GM23248 (cell line): Measurements from ENCODE around the gene SETBP1. TPM values are rescaled to one million over a fixed set of nuclear protein-coding genes. Genes with fewer than 3 reads are reported as not detected.

Experiments used
- DNase-seq: peaks from one replicate; pipeline ENCODE4 v3.0.0-alpha.2; 2015
- H2AFZ ChIP-seq: fragments of 200-600 bp; sonication (generic); 2 replicates; pipeline ENCODE4 v1.6.1; 2016; ENCODE audit warnings: antibody characterized with exemption
- H3F3A ChIP-seq: fragments of 200-600 bp; sonication (generic); 2 replicates; pipeline ENCODE4 v1.6.1; 2016; ENCODE audit warnings: mild to moderate bottlenecking, antibody characterized with exemption, mixed run types; ENCODE audit not compliant: insufficient read depth
- H3K27ac ChIP-seq: fragments of 200-600 bp; sonication (generic); 2 replicates; pipeline ENCODE4 v1.5.1; 2016; ENCODE audit warnings: mild to moderate bottlenecking
- H3K27me3 ChIP-seq: fragments of 200-600 bp; sonication (generic); replicated peaks from 2 replicates; pipeline ENCODE4 v1.6.1; 2016; ENCODE audit warnings: mild to moderate bottlenecking; ENCODE audit not compliant: insufficient read depth
- H3K36me3 ChIP-seq: fragments of 200-600 bp; sonication (generic); 2 replicates; pipeline ENCODE4 v1.6.1; 2016; ENCODE audit warnings: low read depth, mild to moderate bottlenecking
- H3K4me1 ChIP-seq: fragments of 200-600 bp; sonication (generic); 2 replicates; pipeline ENCODE4 v1.6.1; 2016; ENCODE audit warnings: mild to moderate bottlenecking; ENCODE audit not compliant: insufficient read depth
- H3K4me2 ChIP-seq: fragments of 200-600 bp; sonication (generic); one replicate; pipeline ENCODE4 v1.6.1; 2016; ENCODE audit warnings: mild to moderate bottlenecking; ENCODE audit not compliant: unreplicated experiment
- H3K4me3 ChIP-seq: fragments of 200-600 bp; sonication (generic); 2 replicates; pipeline ENCODE4 v1.5.1; 2016; ENCODE audit warnings: mild to moderate bottlenecking
- H3K79me2 ChIP-seq: fragments of 200-600 bp; sonication (generic); 2 replicates; pipeline ENCODE4 v1.6.1; 2016; ENCODE audit warnings: mild to moderate bottlenecking; ENCODE audit not compliant: insufficient read depth
- H3K9ac ChIP-seq: fragments of 200-600 bp; sonication (generic); 2 replicates; pipeline ENCODE4 v1.6.1; 2016; ENCODE audit warnings: mild to moderate bottlenecking
- H3K9me2 ChIP-seq: fragments of 200-600 bp; sonication (generic); 2 replicates; pipeline ENCODE4 v1.6.1; 2016; ENCODE audit warnings: mixed run types, mild to moderate bottlenecking, moderate library complexity; ENCODE audit not compliant: insufficient read depth
- H3K9me3 ChIP-seq: fragments of 200-600 bp; sonication (generic); one replicate; pipeline ENCODE4 v1.6.1; 2017; ENCODE audit warnings: low read depth
- H4K20me1 ChIP-seq: fragments of 200-600 bp; sonication (generic); 2 replicates; pipeline ENCODE4 v1.6.0; 2016; ENCODE audit not compliant: insufficient read depth
- EZH2 ChIP-seq: fragments of 200-600 bp; sonication (generic); IDR thresholded peaks from 2 replicates; pipeline ENCODE4 v1.6.1; 2018; ENCODE audit warnings: antibody characterized with exemption, mild to moderate bottlenecking; ENCODE audit not compliant: insufficient read depth, poor library complexity, severe bottlenecking
- EZH2phosphoT487 ChIP-seq: fragments of 200-600 bp; sonication (generic); IDR thresholded peaks from 2 replicates; pipeline ENCODE4 v1.6.1; 2018; ENCODE audit warnings: antibody characterized with exemption, moderate library complexity, mild to moderate bottlenecking, low read depth; ENCODE audit not compliant: insufficient read depth
- WGBS, 2 experiments: methylation state at CpG; one replicate each; pipeline ENCODE4 v1.1.6; 2015 to 2017; ENCODE audit warnings: low lambda C conversion rate in 2 of 2, low coverage in 1 of 2; ENCODE audit errors: missing lambda C conversion rate in 2 of 2; 5-methylcytosine and 5-hydroxymethylcytosine counted together
- in situ Hi-C: fragments of 300-500 bp; cut with MboI; formaldehyde crosslinking; loops from 2 replicates; pipeline ENCODE4 v1.15.0; 2020
- polyA plus RNA-seq: library from polyadenylated mRNA; unstranded; fragments of >200 nt; fragmentation: Nextera tagmentation; extraction: Ambion mirVana; gene quantifications from 2 replicates; pipeline ENCODE4 v1.2.1, GENCODE V29; 2016
- total RNA-seq: library from RNA; depleted of rRNA; stranded (reverse); fragments of >200 nt; shearing (Covaris generic); gene quantifications from 2 replicates; pipeline ENCODE4 v1.2.3, GENCODE V29; 2014

Gene SETBP1
- total and polyA plus RNA-seq, 2 experiments from 2014 or later: 1.3 to 4.1 TPM

GRCh38 chr18:44763327-44763726 lies 82.6 kb downstream of the SETBP1 start:
- no peaks in the 10 kb centered on the region for H3K79me2 ChIP-seq
- no peaks in the 10 kb centered on the region for H3K36me3 ChIP-seq
- no peak overlapping the region for H2AFZ ChIP-seq
- no peak for DNase-seq
- no peak overlapping the region for H3K4me2 ChIP-seq
- TF ChIP-seq EZH2phosphoT487: no peak
- TF ChIP-seq EZH2: no peak
- H3K27me3 ChIP-seq: no peaks in the 10 kb centered on the region
- no peak overlapping the region for H3K27ac ChIP-seq
- no peaks in the 10 kb centered on the region for H4K20me1 ChIP-seq
- H3K9ac ChIP-seq: no peak overlapping the region
- H3K9me3 ChIP-seq: no peaks in the 10 kb centered on the region
- H3K4me3 ChIP-seq: no peak overlapping the region
- no peaks in the 10 kb centered on the region for H3K4me1 ChIP-seq
- H3F3A ChIP-seq: no peaks in the 10 kb centered on the region
- WGBS, 2 experiments: 90 to 94% methylated on average over 8 of the region's 8 CpGs
- H3K9me2 ChIP-seq: no peaks in the 10 kb centered on the region
- in situ Hi-C loops: no loop called here

GRCh38 chr18:44764863-44765262 lies 84.2 kb downstream of the SETBP1 start:
- H3K27ac ChIP-seq: no peak overlapping the region
- 43 to 56% methylated on average over 3 of the region's 3 CpGs for WGBS, 2 experiments
- no peak overlapping the region for H3K9ac ChIP-seq
- no peak for TF ChIP-seq EZH2phosphoT487
- TF ChIP-seq EZH2: no peak
- no peak overlapping the region for H3K4me2 ChIP-seq
- no peaks in the 10 kb centered on the region for H3K79me2 ChIP-seq
- no peaks in the 10 kb centered on the region for H3K4me1 ChIP-seq
- no peaks in the 10 kb centered on the region for H3K36me3 ChIP-seq
- no peak overlapping the region for H2AFZ ChIP-seq
- peak; percentile 5 for DNase-seq
- H3K9me2 ChIP-seq: no peaks in the 10 kb centered on the region
- no peaks in the 10 kb centered on the region for H3F3A ChIP-seq
- H3K9me3 ChIP-seq: no peaks in the 10 kb centered on the region
- H3K27me3 ChIP-seq: no peaks in the 10 kb centered on the region
- in situ Hi-C loops: no loop called here
- no peak overlapping the region for H3K4me3 ChIP-seq
- H4K20me1 ChIP-seq: no peaks in the 10 kb centered on the region

- 44 to 47% methylated on average over 3 of the region's 3 CpGs for WGBS, 2 experiments
- Histone ChIP-seq H3K36me3 (no peaks in the 10 kb centered on the region), H3K79me2 (no peaks in the 10 kb centered on the region), H3K9me3 (no peaks in the 10 kb centered on the region), H3K27ac (no peak overlapping the region), H3K4me3 (no peak overlapping the region), H3K9ac (no peak overlapping the region), H3F3A (no peaks in the 10 kb centered on the region; the same call in 1 of the 2 replicates), H3K4me2 (no peak overlapping the region), H4K20me1 (no peaks in the 10 kb centered on the region), H2AFZ (no peak overlapping the region), H3K9me2 (no peaks in the 10 kb centered on the region), H3K4me1 (no peaks in the 10 kb centered on the region), H3K27me3 (no peaks in the 10 kb centered on the region)
- TF ChIP-seq EZH2 (no peak), EZH2phosphoT487 (no peak)
- DNase-seq: no peak
- in situ Hi-C loops: no loop called here
Measured at GRCh38 chr18:44765456-44765855, 84.8 kb downstream of the SETBP1 start.

DNA sequence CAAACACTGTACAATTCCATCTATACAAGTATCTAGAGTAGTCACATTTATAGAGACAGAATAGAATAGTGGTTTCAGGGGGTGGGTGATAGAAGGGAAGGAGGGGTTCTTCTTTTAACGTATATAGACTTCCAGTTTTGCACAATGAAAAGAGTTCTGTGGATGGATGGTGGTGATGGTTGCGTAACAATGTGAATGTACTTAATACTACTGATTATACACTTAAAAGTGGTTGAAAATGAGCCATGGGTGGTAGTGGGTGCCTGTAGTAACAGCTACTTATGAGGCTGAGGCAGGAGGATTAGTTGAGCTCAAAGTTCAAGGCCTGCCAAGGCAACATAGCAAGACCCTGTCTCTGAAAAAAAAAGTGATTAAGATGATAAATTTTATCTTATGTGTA lies 85.8 kb downstream of the SETBP1 start:
- Histone ChIP-seq H3K4me3 (no peak overlapping the region), H3K27me3 (no peaks in the 10 kb centered on the region), H3K9me3 (no peaks in the 10 kb centered on the region), H3K9ac (no peak overlapping the region), H3K9me2 (no peaks in the 10 kb centered on the region), H3K4me2 (no peak overlapping the region), H3K4me1 (no peaks in the 10 kb centered on the region), H2AFZ (no peak overlapping the region), H3K79me2 (no peaks in the 10 kb centered on the region), H3K27ac (no peak overlapping the region), H4K20me1 (no peaks in the 10 kb centered on the region), H3F3A (no peaks in the 10 kb centered on the region; the same call in 1 of the 2 replicates), H3K36me3 (no peaks in the 10 kb centered on the region)
- in situ Hi-C loops: no loop called here
- WGBS, 2 experiments: 92% methylated on average over 2 of the region's 2 CpGs
- TF ChIP-seq EZH2phosphoT487 (no peak), EZH2 (no peak)
- no peak for DNase-seq

GRCh38 chr18:44767807-44768206 lies 87.1 kb downstream of the SETBP1 start:
- no peak for DNase-seq
- H3K27ac ChIP-seq: no peak overlapping the region
- TF ChIP-seq EZH2 (no peak), EZH2phosphoT487 (no peak)
- H3K4me1 ChIP-seq: no peaks in the 10 kb centered on the region
- H3F3A ChIP-seq: no peaks in the 10 kb centered on the region; the same call in 1 of the 2 replicates
- H3K9me3 ChIP-seq: no peaks in the 10 kb centered on the region
- H3K79me2 ChIP-seq: no peaks in the 10 kb centered on the region
- 85 to 93% methylated on average over 4 of the region's 4 CpGs for WGBS, 2 experiments
- H2AFZ ChIP-seq: no peak overlapping the region
- no peak overlapping the region for H3K4me3 ChIP-seq
- no peaks in the 10 kb centered on the region for H4K20me1 ChIP-seq
- in situ Hi-C loops: no loop called here
- no peaks in the 10 kb centered on the region for H3K36me3 ChIP-seq
- H3K9ac ChIP-seq: no peak overlapping the region
- H3K9me2 ChIP-seq: no peaks in the 10 kb centered on the region
- no peaks in the 10 kb centered on the region for H3K27me3 ChIP-seq
- no peak overlapping the region for H3K4me2 ChIP-seq
